ENCODE measurements around the gene C1orf35. TPM values are rescaled to one million over a fixed set of nuclear protein-coding genes. Genes with fewer than 3 reads are reported as not detected.
A peak's percentile ranks its signal among the peaks of the same experiment; 100 is the strongest.

C1orf35 gene
- total RNA-seq, 1 experiment from 2014 or later, result 10.4 TPM

DNA sequence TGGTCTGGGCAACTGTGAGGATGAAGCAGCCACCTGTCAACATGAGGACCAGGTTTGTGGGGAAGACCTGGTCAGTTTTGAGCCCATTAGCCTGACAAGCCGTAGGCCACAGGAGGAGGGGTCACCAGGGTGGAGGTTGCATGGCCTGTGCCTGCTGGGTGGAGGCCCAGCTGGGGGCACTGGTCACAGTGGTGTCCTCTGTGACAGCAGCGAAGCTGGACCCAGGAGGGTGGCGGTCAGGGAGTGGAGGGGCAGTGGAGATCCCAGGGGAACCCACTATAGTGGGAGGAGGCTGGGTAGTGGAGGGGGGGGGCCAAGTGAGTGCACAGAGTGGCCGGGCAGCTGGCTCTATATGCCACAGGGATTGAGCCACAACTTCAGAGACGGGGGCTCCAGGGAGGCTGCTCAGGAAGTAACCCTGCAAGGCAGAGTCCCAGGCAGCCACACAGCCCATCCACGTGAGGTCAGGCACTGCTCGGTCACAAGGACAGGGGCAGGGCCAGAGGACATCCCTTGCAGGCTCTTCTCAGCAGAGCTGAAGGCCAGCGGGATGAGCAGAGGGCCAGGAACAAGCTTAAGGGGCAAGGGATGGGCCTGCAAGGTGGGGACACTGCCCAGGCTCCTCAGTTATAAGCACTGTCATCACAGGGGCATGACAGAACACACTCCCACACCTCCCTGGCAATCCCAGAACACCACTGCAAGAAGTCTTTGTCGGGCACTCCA lies 2.3 kb upstream of the C1orf35 start:
- no peak overlapping the region for H3K4me2 ChIP-seq (ENCODE audit: low read depth, low read length, poor library complexity, severe bottlenecking)
- no peak overlapping the region for H3K9ac ChIP-seq (ENCODE audit: low read length)
- peaks cover 48% of the 10 kb centered on the region for H3K4me1 ChIP-seq (ENCODE audit: low read length)
- H3K27ac ChIP-seq (ENCODE audit: low read length), result no peak overlapping the region
- no peak overlapping the region for H2AFZ ChIP-seq (ENCODE audit: low read length)
- H3K9me2 ChIP-seq (replicated peaks; ENCODE audit: insufficient read depth, low read length), result no peaks in the 10 kb centered on the region
- peak; percentile 38 for DNase-seq
- H3K27me3 ChIP-seq (ENCODE audit: low read length), result no peaks in the 10 kb centered on the region
- H4K20me1 ChIP-seq (ENCODE audit: insufficient read depth, low read depth, low read length), result peaks cover 14% of the 10 kb centered on the region; the same call in 1 of the 2 replicates
- H3K4me3 ChIP-seq (ENCODE audit: low read length), result no peak overlapping the region
- H3K79me2 ChIP-seq (ENCODE audit: low read length), result peaks cover 46% of the 10 kb centered on the region
- 0 out of 2 replicates have a peak, but pooled peaks cover 9% of the 10 kb centered on the region for H3K36me3 ChIP-seq (ENCODE audit: insufficient read depth, low read length)
- H3K9me3 ChIP-seq (ENCODE audit: low read length), result no peaks in the 10 kb centered on the region

GRCh38 chr1:228104526-228105269 lies 1.6 kb upstream of the C1orf35 start:
- peak; percentile 42 for DNase-seq
- no peaks in the 10 kb centered on the region for H3K27me3 ChIP-seq (ENCODE audit: low read length)
- H4K20me1 ChIP-seq (ENCODE audit: insufficient read depth, low read depth, low read length), result peaks cover 14% of the 10 kb centered on the region; the same call in 1 of the 2 replicates
- H3K9me3 ChIP-seq (ENCODE audit: low read length), result no peaks in the 10 kb centered on the region
- H3K36me3 ChIP-seq (ENCODE audit: insufficient read depth, low read length), result 0 out of 2 replicates have a peak, but pooled peaks cover 9% of the 10 kb centered on the region
- H3K4me2 ChIP-seq (ENCODE audit: low read depth, low read length, poor library complexity, severe bottlenecking), result no peak overlapping the region
- H3K79me2 ChIP-seq (ENCODE audit: low read length), result peaks cover 45% of the 10 kb centered on the region
- no peak overlapping the region for H2AFZ ChIP-seq (ENCODE audit: low read length)
- peaks cover 42% of the 10 kb centered on the region for H3K4me1 ChIP-seq (ENCODE audit: low read length)
- H3K4me3 ChIP-seq (ENCODE audit: low read length), result peak overlapping the region; percentile 74; the same call in 1 of the 2 replicates
- no peaks in the 10 kb centered on the region for H3K9me2 ChIP-seq (replicated peaks; ENCODE audit: insufficient read depth, low read length)
- H3K27ac ChIP-seq (ENCODE audit: low read length), result no peak overlapping the region
- H3K9ac ChIP-seq (ENCODE audit: low read length), result peak overlapping the region; percentile 93; the same call in 1 of the 2 replicates

- H3K27me3 ChIP-seq (ENCODE audit: low read length), result no peaks in the 10 kb centered on the region
- H3K9me2 ChIP-seq (replicated peaks; ENCODE audit: insufficient read depth, low read length), result no peaks in the 10 kb centered on the region
- DNase-seq, result peak; percentile 75
- H3K27ac ChIP-seq (ENCODE audit: low read length), result peak overlapping the region; percentile 37; the same call in 1 of the 2 replicates
- no peaks in the 10 kb centered on the region for H3K9me3 ChIP-seq (ENCODE audit: low read length)
- H3K36me3 ChIP-seq (ENCODE audit: insufficient read depth, low read length), result peaks cover 14% of the 10 kb centered on the region
- peaks cover 31% of the 10 kb centered on the region; the same call in 1 of the 2 replicates for H4K20me1 ChIP-seq (ENCODE audit: insufficient read depth, low read depth, low read length)
- peak overlapping the region; percentile 93 for H3K9ac ChIP-seq (ENCODE audit: low read length)
- H3K4me3 ChIP-seq (ENCODE audit: low read length), result peak overlapping the region; percentile 74
- H3K4me2 ChIP-seq (ENCODE audit: low read depth, low read length, poor library complexity, severe bottlenecking), result peak overlapping the region; percentile 91
- peaks cover 35% of the 10 kb centered on the region; the same call in 1 of the 2 replicates for H3K79me2 ChIP-seq (ENCODE audit: low read length)
- no peak overlapping the region for H2AFZ ChIP-seq (ENCODE audit: low read length)
- peaks cover 28% of the 10 kb centered on the region for H3K4me1 ChIP-seq (ENCODE audit: low read length)
These were observed 933 bp downstream of the C1orf35 start for GRCh38 chr1:228101994-228102790.

DNA sequence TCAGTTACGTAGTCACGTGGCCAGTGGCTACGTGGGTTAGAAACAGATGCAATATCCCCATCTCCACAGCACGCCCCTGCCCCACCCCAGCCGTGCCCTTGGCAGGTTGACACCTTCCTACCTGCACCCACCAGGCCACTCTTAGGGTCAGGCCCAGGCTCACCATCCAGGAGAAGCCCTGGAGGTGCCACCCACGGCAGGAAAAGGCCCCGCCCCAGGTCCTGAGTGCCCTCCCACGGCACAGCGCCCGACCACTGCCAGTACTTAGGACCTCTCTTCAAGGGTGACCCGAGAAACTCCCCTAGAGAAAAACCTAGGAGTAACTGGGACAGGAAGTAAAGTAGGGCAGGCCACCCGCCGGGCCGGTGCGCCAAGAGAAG lies 1.5 kb downstream of the C1orf35 start:
- no peaks in the 10 kb centered on the region for H3K27me3 ChIP-seq (ENCODE audit: low read length)
- peak; percentile 48 for DNase-seq
- H4K20me1 ChIP-seq (ENCODE audit: insufficient read depth, low read depth, low read length), result peaks cover 37% of the 10 kb centered on the region
- no peaks in the 10 kb centered on the region for H3K9me2 ChIP-seq (replicated peaks; ENCODE audit: insufficient read depth, low read length)
- peak overlapping the region; percentile 93 for H3K9ac ChIP-seq (ENCODE audit: low read length)
- peak overlapping the region; percentile 74 for H3K4me3 ChIP-seq (ENCODE audit: low read length)
- H2AFZ ChIP-seq (ENCODE audit: low read length), result no peak overlapping the region
- peak overlapping the region; percentile 37; the same call in 1 of the 2 replicates for H3K27ac ChIP-seq (ENCODE audit: low read length)
- H3K36me3 ChIP-seq (ENCODE audit: insufficient read depth, low read length), result peaks cover 10% of the 10 kb centered on the region
- no peaks in the 10 kb centered on the region for H3K9me3 ChIP-seq (ENCODE audit: low read length)
- H3K4me2 ChIP-seq (ENCODE audit: low read depth, low read length, poor library complexity, severe bottlenecking), result peak overlapping the region; percentile 91
- H3K4me1 ChIP-seq (ENCODE audit: low read length), result peaks cover 28% of the 10 kb centered on the region
- peaks cover 39% of the 10 kb centered on the region for H3K79me2 ChIP-seq (ENCODE audit: low read length)

GRCh38 chr1:228100822-228101613 lies 2.1 kb downstream of the C1orf35 start:
- H3K9me2 ChIP-seq (replicated peaks; ENCODE audit: insufficient read depth, low read length), result no peaks in the 10 kb centered on the region
- no peaks in the 10 kb centered on the region for H3K27me3 ChIP-seq (ENCODE audit: low read length)
- H3K27ac ChIP-seq (ENCODE audit: low read length), result peak overlapping the region; percentile 23; the same call in 1 of the 2 replicates
- peaks cover 10% of the 10 kb centered on the region for H3K36me3 ChIP-seq (ENCODE audit: insufficient read depth, low read length)
- H3K4me2 ChIP-seq (ENCODE audit: low read depth, low read length, poor library complexity, severe bottlenecking), result peak overlapping the region; percentile 91
- H3K9me3 ChIP-seq (ENCODE audit: low read length), result no peaks in the 10 kb centered on the region
- H3K4me1 ChIP-seq (ENCODE audit: low read length), result peaks cover 28% of the 10 kb centered on the region
- DNase-seq, result peak; percentile 44
- peak overlapping the region; percentile 93 for H3K9ac ChIP-seq (ENCODE audit: low read length)
- H2AFZ ChIP-seq (ENCODE audit: low read length), result no peak overlapping the region
- peak overlapping the region; percentile 74 for H3K4me3 ChIP-seq (ENCODE audit: low read length)
- H4K20me1 ChIP-seq (ENCODE audit: insufficient read depth, low read depth, low read length), result peaks cover 43% of the 10 kb centered on the region
- H3K79me2 ChIP-seq (ENCODE audit: low read length), result peaks cover 43% of the 10 kb centered on the region

DNA sequence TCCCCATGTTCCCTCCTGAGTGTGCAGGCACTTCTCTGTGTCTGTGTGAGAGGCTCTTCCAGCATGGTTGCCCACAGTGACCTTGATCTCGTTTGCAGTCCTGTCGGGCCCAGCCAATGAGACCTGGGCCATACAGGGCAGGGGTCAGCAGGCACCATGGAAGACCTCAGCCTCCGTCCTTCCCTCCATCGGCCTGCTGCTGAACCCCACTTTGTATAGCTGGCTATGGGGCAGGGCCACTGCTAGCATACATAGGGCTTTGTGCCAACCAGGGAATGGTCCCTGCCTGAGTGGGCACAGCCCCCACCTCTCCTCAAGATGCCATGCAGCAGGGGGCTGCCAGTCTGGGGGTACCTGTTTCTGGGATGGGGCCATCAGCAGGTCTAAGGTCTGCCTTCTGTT lies 3.8 kb downstream of the C1orf35 start:
- Histone ChIP-seq H3K79me2 (ENCODE audit: low read length) (peaks cover 60% of the 10 kb centered on the region), H3K4me3 (ENCODE audit: low read length) (no peak overlapping the region), H3K4me1 (ENCODE audit: low read length) (peaks cover 24% of the 10 kb centered on the region), H4K20me1 (ENCODE audit: insufficient read depth, low read depth, low read length) (peaks cover 60% of the 10 kb centered on the region), H3K9me2 (replicated peaks; ENCODE audit: insufficient read depth, low read length) (no peaks in the 10 kb centered on the region), H3K9ac (ENCODE audit: low read length) (no peak overlapping the region), H3K36me3 (ENCODE audit: insufficient read depth, low read length) (peaks cover 21% of the 10 kb centered on the region), H2AFZ (ENCODE audit: low read length) (no peak overlapping the region), H3K4me2 (ENCODE audit: low read depth, low read length, poor library complexity, severe bottlenecking) (no peak overlapping the region), H3K9me3 (ENCODE audit: low read length) (peaks cover 2% of the 10 kb centered on the region), H3K27me3 (ENCODE audit: low read length) (no peaks in the 10 kb centered on the region), H3K27ac (ENCODE audit: low read length) (no peak overlapping the region)
- DNase-seq, result peak; percentile 41

- Histone ChIP-seq H3K27ac (ENCODE audit: low read length) (no peak overlapping the region), H3K9ac (ENCODE audit: low read length) (no peak overlapping the region), H3K4me2 (ENCODE audit: low read depth, low read length, poor library complexity, severe bottlenecking) (no peak overlapping the region), H3K9me2 (replicated peaks; ENCODE audit: insufficient read depth, low read length) (no peaks in the 10 kb centered on the region), H3K27me3 (ENCODE audit: low read length) (no peaks in the 10 kb centered on the region), H3K36me3 (ENCODE audit: insufficient read depth, low read length) (peaks cover 26% of the 10 kb centered on the region), H3K4me1 (ENCODE audit: low read length) (peaks cover 15% of the 10 kb centered on the region), H2AFZ (ENCODE audit: low read length) (no peak overlapping the region), H3K4me3 (ENCODE audit: low read length) (no peak overlapping the region), H3K9me3 (ENCODE audit: low read length) (peaks cover 5% of the 10 kb centered on the region), H4K20me1 (ENCODE audit: insufficient read depth, low read depth, low read length) (peaks cover 64% of the 10 kb centered on the region), H3K79me2 (ENCODE audit: low read length) (peaks cover 69% of the 10 kb centered on the region)
- peak; percentile 41 for DNase-seq
These were observed 4.7 kb downstream of the C1orf35 start for GRCh38 chr1:228098323-228098931.

Data from Karpas-422 (cell line).